Measurements from ENCODE around the gene IFT22. TPM values are rescaled to one million over a fixed set of nuclear protein-coding genes. Genes with fewer than 3 reads are reported as not detected.

The IFT22 gene
- total and polyA plus RNA-seq, 2 of the 4 experiments (the other 2 are of a cell fraction): 29.3 to 34.1 TPM

- H3K56ac ChIP-seq (ENCODE audit: extremely low read depth, insufficient read depth, low read length): no peak overlapping the region
- no peak overlapping the region for H3K4ac ChIP-seq (ENCODE audit: low read depth, low read length)
- no peak overlapping the region for H3K18ac ChIP-seq (ENCODE audit: low read depth, low read length)
- no peak overlapping the region for H2AK9ac ChIP-seq (replicated peaks; ENCODE audit: low read depth, low read length, poor library complexity)
- no peak for DNase-seq
- intact Hi-C loops (cut with micrococcal nuclease) (no loop called here), in situ Hi-C loops (cut with MboI; ENCODE audit: low sequenced_read_pairs) (no loop called here), dilution Hi-C loops (cut with HindIII; ENCODE audit: low sequenced_read_pairs, unreplicated experiment) (no loop called here)
- no peak overlapping the region for H2AK5ac ChIP-seq (ENCODE audit: low read depth, low read length)
- H3K79me1 ChIP-seq (ENCODE audit: low read depth in 1 of 2, low read length in 2 of 2): no peaks in the 10 kb centered on the region
- H3K4me2 ChIP-seq (ENCODE audit: low read depth, low read length): no peak overlapping the region
- H3K36me3 ChIP-seq (ENCODE audit: control insufficient read depth, insufficient read depth, low read length): no peaks in the 10 kb centered on the region
- no peak overlapping the region for H2BK15ac ChIP-seq (ENCODE audit: low read depth, low read length)
- H3K27ac ChIP-seq (ENCODE audit: insufficient read depth, low read length): no peak overlapping the region
- no peak overlapping the region for H3K14ac ChIP-seq (replicated peaks; ENCODE audit: low read depth, low read length)
- H3K4me3 ChIP-seq (ENCODE audit: insufficient read depth, low read depth, low read length): no peak overlapping the region
- no peak overlapping the region for H2BK5ac ChIP-seq (ENCODE audit: low read depth, low read length, poor library complexity, severe bottlenecking)
- no peaks in the 10 kb centered on the region for H3K9me1 ChIP-seq (ENCODE audit: insufficient read depth, low read length)
- no peak overlapping the region for H3K23ac ChIP-seq (ENCODE audit: low read depth, low read length)
- peak overlapping the region; percentile 26 for H2AFZ ChIP-seq (replicated peaks; ENCODE audit: low read length, poor library complexity)
- H4K5ac ChIP-seq (ENCODE audit: low read depth, low read length): no peak overlapping the region
- no TSS peak for BruUV-seq (replicated peaks)
- H4K20me1 ChIP-seq (ENCODE audit: insufficient read depth, low read length): no peaks in the 10 kb centered on the region
- H3K27me3 ChIP-seq (ENCODE audit: control insufficient read depth, insufficient read depth, low read length): peaks cover 8% of the 10 kb centered on the region
- no peak for ATAC-seq (ENCODE audit: low read depth)
- H3K9ac ChIP-seq (ENCODE audit: low read depth, low read length): no peak overlapping the region
- no peak overlapping the region for H2BK120ac ChIP-seq (ENCODE audit: low read depth, low read length)
- TF ChIP-seq MAFK (IDR thresholded peaks at IDR 0.05; ENCODE audit: low read depth, low read length) (no peak), CEBPB (IDR thresholded peaks at IDR 0.05; ENCODE audit: low read depth, low read length) (no peak), MAZ (IDR thresholded peaks at IDR 0.05; ENCODE audit: borderline replicate concordance, low read depth, low read length) (no peak), FOS (IDR thresholded peaks at IDR 0.05; ENCODE audit: low read depth, low read length) (no peak), NFE2L2 (IDR thresholded peaks at IDR 0.05; ENCODE audit: low read depth, low read length) (no peak)
- no peaks in the 10 kb centered on the region for H3K9me3 ChIP-seq (ENCODE audit: control insufficient read depth, insufficient read depth, low read length)
- POLR2A ChIA-PET (ENCODE audit: unreplicated experiment): no interaction called here
- no peaks in the 10 kb centered on the region for H3K4me1 ChIP-seq (ENCODE audit: control insufficient read depth, insufficient read depth, low read length)
- no peak overlapping the region for H2BK20ac ChIP-seq (ENCODE audit: low read depth, low read length)
- H4K91ac ChIP-seq (ENCODE audit: insufficient read depth, low read depth, low read length): no peak overlapping the region
- H4K8ac ChIP-seq (ENCODE audit: low read depth in 2 of 2, low read length in 2 of 2): no peak overlapping the region
- CTCF ChIA-PET: no interaction called here
- 82% methylated on average over 5 of the region's 15 CpGs; no CpG with 5 or more reads in 1 of the 2 experiments for WGBS, 2 experiments (ENCODE audit: extremely low coverage in 2 of 2, insufficient read length in 1 of 2)
Observed at GRCh38 chr7:101330011-101330484, 8.4 kb upstream of the IFT22 start.
